Measurements from ENCODE around the gene SLC4A8. TPM values are rescaled to one million over a fixed set of nuclear protein-coding genes. Genes with fewer than 3 reads are reported as not detected.
"Not testable (repeated sequence)": the region's sequence is repeated elsewhere in the genome, so short reads cannot be mapped to it uniquely, and the experiment has no call there.

The SLC4A8 gene
- total RNA-seq, 1 experiment from 2014 or later = 3.0 TPM

- ChIA-PET CTCF (no interaction called here), POLR2A (ENCODE audit: unreplicated experiment) (no interaction called here)
- no peaks in the 10 kb centered on the region for H3K9me3 ChIP-seq (ENCODE audit: insufficient read depth, low read depth)
- no peaks in the 10 kb centered on the region for H4K20me1 ChIP-seq (ENCODE audit: insufficient read depth)
- no peaks in the 10 kb centered on the region for H3K36me3 ChIP-seq (ENCODE audit: low read depth)
- no peak overlapping the region for H3K27ac ChIP-seq
- H2AFZ ChIP-seq = no peak overlapping the region
- no peak for DNase-seq
- no peaks in the 10 kb centered on the region for H3K79me2 ChIP-seq (ENCODE audit: low read depth)
- intact Hi-C loops (cut with micrococcal nuclease; ENCODE audit: unreplicated experiment) = no loop called here
- no peak overlapping the region for H3K4me3 ChIP-seq
- H3K27me3 ChIP-seq (ENCODE audit: insufficient read depth, low read depth) = no peaks in the 10 kb centered on the region
- no peaks in the 10 kb centered on the region for H3K4me1 ChIP-seq (replicated peaks; ENCODE audit: insufficient read depth)
- no peak overlapping the region for H3K4me2 ChIP-seq
- no peaks in the 10 kb centered on the region for H3F3A ChIP-seq (ENCODE audit: insufficient read depth, low read depth)
- H3K9me2 ChIP-seq (ENCODE audit: insufficient read depth) = no peaks in the 10 kb centered on the region; the same call in 1 of the 2 replicates
- TF ChIP-seq CTCF (conservative IDR thresholded peaks at IDR 0.05) = no peak
- no peak for TF ChIP-seq EZH2 (IDR thresholded peaks at IDR 0.05; ENCODE audit: low read depth)
- BruUV-seq (replicated peaks) = no TSS peak
Measured at GRCh38 chr12:51450333-51450732, 25.7 kb downstream of the SLC4A8 start.

GRCh38 chr12:51450806-51451205 is 26.2 kb downstream of the SLC4A8 start:
- no peak for TF ChIP-seq EZH2 (IDR thresholded peaks at IDR 0.05; ENCODE audit: low read depth)
- TF ChIP-seq CTCF (conservative IDR thresholded peaks at IDR 0.05) = no peak
- Histone ChIP-seq H4K20me1 (ENCODE audit: insufficient read depth) (no peaks in the 10 kb centered on the region), H3K9me2 (ENCODE audit: insufficient read depth) (no peaks in the 10 kb centered on the region; the same call in 1 of the 2 replicates), H3K4me3 (no peak overlapping the region), H3K4me1 (replicated peaks; ENCODE audit: insufficient read depth) (no peaks in the 10 kb centered on the region), H3K9me3 (ENCODE audit: insufficient read depth, low read depth) (no peaks in the 10 kb centered on the region), H3K36me3 (ENCODE audit: low read depth) (no peaks in the 10 kb centered on the region), H3K27me3 (ENCODE audit: insufficient read depth, low read depth) (no peaks in the 10 kb centered on the region), H3F3A (ENCODE audit: insufficient read depth, low read depth) (no peaks in the 10 kb centered on the region), H3K27ac (no peak overlapping the region), H2AFZ (no peak overlapping the region), H3K4me2 (no peak overlapping the region), H3K79me2 (ENCODE audit: low read depth) (no peaks in the 10 kb centered on the region)
- POLR2A ChIA-PET (ENCODE audit: unreplicated experiment) = no interaction called here
- CTCF ChIA-PET = no interaction called here
- intact Hi-C loops (cut with micrococcal nuclease; ENCODE audit: unreplicated experiment) = no loop called here
- no TSS peak for BruUV-seq (replicated peaks)
- no peak for DNase-seq

- H3K4me2 ChIP-seq; CTCF ChIA-PET; H3K9me3 ChIP-seq (ENCODE audit: insufficient read depth, low read depth); BruUV-seq (replicated peaks); H3K36me3 ChIP-seq (ENCODE audit: low read depth); POLR2A ChIA-PET (ENCODE audit: unreplicated experiment); H3K4me1 ChIP-seq (replicated peaks; ENCODE audit: insufficient read depth); H3K4me3 ChIP-seq; DNase-seq; H3K79me2 ChIP-seq (ENCODE audit: low read depth); intact Hi-C loops (cut with micrococcal nuclease; ENCODE audit: unreplicated experiment); H3F3A ChIP-seq (ENCODE audit: insufficient read depth, low read depth); H2AFZ ChIP-seq; H3K27ac ChIP-seq; H4K20me1 ChIP-seq (ENCODE audit: insufficient read depth); H3K9me2 ChIP-seq (ENCODE audit: insufficient read depth); H3K27me3 ChIP-seq (ENCODE audit: insufficient read depth, low read depth): not testable (repeated sequence)
Measured at GRCh38 chr12:51454016-51454415, 29.4 kb downstream of the SLC4A8 start.

- H3K36me3 ChIP-seq (ENCODE audit: low read depth); POLR2A ChIA-PET (ENCODE audit: unreplicated experiment); H3K4me3 ChIP-seq; H3K9me2 ChIP-seq (ENCODE audit: insufficient read depth); H3K27ac ChIP-seq; DNase-seq; BruUV-seq (replicated peaks); H3K4me2 ChIP-seq; intact Hi-C loops (cut with micrococcal nuclease; ENCODE audit: unreplicated experiment); H3K9me3 ChIP-seq (ENCODE audit: insufficient read depth, low read depth); H3K27me3 ChIP-seq (ENCODE audit: insufficient read depth, low read depth); H2AFZ ChIP-seq; H4K20me1 ChIP-seq (ENCODE audit: insufficient read depth); H3F3A ChIP-seq (ENCODE audit: insufficient read depth, low read depth); H3K79me2 ChIP-seq (ENCODE audit: low read depth); H3K4me1 ChIP-seq (replicated peaks; ENCODE audit: insufficient read depth): not testable (repeated sequence)
- CTCF ChIA-PET = interaction anchor here (0.6 kb wide), 1 partner anchor 428 kb away, joined by 3 read pairs; no protein-coding TSS in a partner anchor
Measured at GRCh38 chr12:51455050-51455449, 30.4 kb downstream of the SLC4A8 start.
